ENCODE measurements around the gene SRPRB.
"Not testable (repeated sequence)": the region's sequence is repeated elsewhere in the genome, so short reads cannot be mapped to it uniquely, and the experiment has no call there.

Gene SRPRB

DNA sequence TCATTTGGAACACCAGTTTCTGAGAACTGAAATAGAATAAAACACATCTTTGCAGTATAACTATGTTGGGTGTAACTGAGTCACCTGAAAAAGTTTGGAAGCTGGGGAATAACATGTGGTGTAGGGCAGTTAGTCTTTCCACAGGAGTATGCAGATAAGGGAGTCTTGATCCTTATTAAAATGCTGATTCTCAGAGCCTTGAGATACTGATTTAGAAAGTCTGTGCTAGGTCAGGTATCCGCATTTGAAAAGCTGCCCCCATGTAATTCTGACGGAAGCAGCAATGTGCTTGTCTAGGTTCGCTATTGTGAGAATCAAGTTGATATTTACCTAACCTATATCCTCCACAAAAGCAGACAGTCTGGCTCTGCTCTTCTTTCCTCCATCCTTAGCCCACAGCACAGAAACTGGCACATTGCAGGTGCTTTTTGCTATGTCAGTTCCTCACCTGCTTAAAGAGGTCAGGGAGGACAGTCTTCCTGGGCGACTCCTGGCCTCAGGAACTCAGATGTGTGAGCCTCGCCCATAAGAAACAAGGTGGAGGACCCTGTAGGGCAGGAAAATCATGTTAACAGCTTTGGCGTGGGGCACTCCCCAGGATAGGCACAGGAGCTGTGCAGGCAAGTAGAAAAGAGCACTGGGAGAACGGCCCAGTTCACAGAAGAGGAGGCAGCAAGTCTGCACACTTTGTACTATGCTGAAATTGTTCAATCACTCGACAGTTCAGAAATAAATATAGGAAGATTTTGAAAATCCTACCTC lies 27.6 kb upstream of the SRPRB start:
- no peak for DNase-seq (ENCODE audit: low read depth)

DNA sequence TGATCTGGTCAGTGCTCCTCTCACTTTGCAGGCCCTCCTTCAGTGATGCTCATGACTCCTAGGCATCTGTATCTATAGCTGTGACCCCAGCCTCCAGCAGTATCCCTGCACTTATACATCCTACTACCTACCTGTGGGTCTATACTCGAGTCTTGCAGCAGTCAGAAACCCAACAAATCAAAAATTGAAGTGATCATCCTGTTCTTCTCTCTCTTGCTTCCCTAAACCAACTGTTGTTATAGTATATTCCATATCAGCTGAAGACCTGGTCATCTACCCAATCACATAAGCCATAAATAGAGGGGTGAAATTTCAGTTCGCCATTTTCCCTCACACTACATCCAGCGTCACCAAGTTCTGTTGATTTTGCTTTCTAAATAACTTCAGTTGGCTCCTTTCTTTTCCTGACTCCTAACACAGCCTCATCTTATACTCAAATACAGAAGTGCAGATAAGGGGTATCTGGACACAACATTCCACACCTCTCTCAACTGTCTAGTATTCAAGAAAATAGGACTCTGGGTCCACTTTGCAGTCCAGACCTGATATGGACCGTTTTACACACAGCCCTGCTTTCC lies 25.9 kb upstream of the SRPRB start:
- DNase-seq (ENCODE audit: low read depth): no peak

DNA sequence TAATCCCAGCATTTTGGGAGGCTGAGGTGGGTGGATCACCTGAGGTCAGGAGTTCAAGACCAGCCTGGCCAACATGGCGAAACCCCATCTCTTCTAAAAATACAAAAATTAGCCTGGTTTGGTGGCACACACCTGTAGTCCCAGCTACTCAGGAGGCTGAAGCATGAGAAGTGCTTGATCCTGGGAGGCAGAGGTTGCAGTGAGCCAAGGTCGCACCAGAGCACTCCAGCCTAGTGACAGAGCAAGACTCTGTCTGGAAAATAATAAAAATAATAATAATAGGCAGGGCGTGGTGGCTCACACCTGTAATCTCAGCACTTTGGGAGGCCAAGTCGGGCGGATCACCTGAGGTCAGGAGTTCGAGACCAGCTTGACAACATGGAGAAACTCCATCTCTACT lies 24.9 kb upstream of the SRPRB start:
- not testable (repeated sequence) for DNase-seq (ENCODE audit: low read depth)

- DNase-seq (ENCODE audit: low read depth): no peak
These were observed 24.0 kb upstream of the SRPRB start for GRCh38 chr3:133781570-133781969.

GRCh38 chr3:133782454-133782853 lies 23.2 kb upstream of the SRPRB start:
- no peak for DNase-seq (ENCODE audit: low read depth)

- DNase-seq (ENCODE audit: low read depth): no peak
These were observed 21.9 kb upstream of the SRPRB start for GRCh38 chr3:133783762-133784161.

- DNase-seq (ENCODE audit: low read depth): no peak
These were observed 17.6 kb upstream of the SRPRB start for GRCh38 chr3:133788024-133788423.

DNA sequence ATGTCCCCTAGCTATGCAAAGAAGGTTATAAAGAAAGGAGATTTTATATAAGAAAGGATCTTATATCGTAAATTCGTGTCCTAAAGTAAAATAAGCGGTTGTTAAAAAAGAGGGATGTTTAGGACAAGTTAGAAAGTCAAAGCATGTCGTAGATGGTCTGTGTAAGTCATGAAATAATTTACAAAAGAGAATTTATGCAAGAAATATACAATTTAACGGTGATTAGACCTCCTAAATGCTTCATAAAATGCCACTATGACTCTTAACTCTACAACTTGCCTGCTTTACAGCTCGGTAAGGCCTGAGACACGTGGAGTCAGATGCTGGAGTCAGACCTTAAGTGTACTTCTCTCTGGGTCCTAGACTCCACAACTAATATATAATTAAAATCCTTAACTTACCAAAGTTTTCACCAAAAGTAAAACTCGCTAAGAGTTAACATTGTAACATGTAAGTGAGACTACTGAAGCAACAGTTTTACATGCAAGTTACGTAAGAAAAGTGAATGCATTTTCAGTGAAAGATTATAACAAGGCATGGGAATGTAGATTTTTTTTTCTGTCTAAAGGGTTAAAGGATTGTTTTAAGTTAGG lies 13.3 kb upstream of the SRPRB start:
- no peak for DNase-seq (ENCODE audit: low read depth)

- DNase-seq (ENCODE audit: low read depth): no peak
These were observed 8.1 kb upstream of the SRPRB start for GRCh38 chr3:133797396-133798105.

GRCh38 chr3:133799794-133800585 lies 5.6 kb upstream of the SRPRB start:
- no peak for DNase-seq (ENCODE audit: low read depth)

GRCh38 chr3:133803469-133803868 lies 2.1 kb upstream of the SRPRB start:
- no peak for DNase-seq (ENCODE audit: low read depth)

GRCh38 chr3:133804896-133805295 lies 719 bp upstream of the SRPRB start:
- no peak for DNase-seq (ENCODE audit: low read depth)

GRCh38 chr3:133805384-133805701 lies 272 bp upstream of the SRPRB start:
- no peak for DNase-seq (ENCODE audit: low read depth)

- DNase-seq (ENCODE audit: low read depth): no peak
These were observed 7.3 kb downstream of the SRPRB start for GRCh38 chr3:133812872-133813271.

GRCh38 chr3:133815386-133815785 lies 9.8 kb downstream of the SRPRB start:
- no peak for DNase-seq (ENCODE audit: low read depth)

GRCh38 chr3:133820129-133820528 lies 14.5 kb downstream of the SRPRB start:
- DNase-seq (ENCODE audit: low read depth): no peak

DNA sequence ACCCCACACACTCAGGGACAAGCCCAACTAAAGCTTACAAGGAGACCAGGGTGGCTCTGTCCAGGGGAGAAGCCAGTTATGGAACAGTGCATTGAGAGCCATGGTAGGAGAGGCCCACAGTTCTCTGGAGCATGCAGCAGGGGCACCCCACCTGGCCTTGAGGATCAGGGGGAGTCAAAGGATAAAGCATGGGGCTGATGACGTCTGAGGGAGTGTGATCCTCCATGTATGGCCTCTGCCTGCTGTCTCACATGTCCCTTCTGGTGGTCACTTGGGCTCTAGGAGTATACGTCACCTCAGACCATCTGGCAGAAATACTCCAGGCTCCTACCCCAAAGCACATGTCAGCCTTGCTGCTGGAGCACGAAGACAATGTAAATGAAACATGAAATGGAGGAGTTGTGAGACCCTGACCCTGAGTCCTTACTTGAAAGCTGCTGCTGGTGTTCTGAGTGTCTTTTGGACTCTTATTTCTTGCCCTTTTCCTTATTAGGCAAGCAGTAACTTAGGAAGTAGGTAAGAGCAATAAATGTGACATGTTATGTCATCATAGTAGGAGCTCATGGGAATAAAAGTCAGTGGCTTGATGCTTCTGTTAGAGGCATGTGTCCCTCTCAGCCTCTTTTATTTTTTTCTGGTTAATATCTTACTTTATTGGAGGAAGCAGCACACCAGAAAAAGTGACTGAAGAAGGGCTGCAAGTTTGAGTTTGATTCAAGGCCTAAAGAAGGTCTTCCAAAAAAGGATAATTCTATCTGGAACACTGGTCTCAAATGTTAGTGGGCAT lies 15.5 kb downstream of the SRPRB start:
- no peak for DNase-seq (ENCODE audit: low read depth)

DNA sequence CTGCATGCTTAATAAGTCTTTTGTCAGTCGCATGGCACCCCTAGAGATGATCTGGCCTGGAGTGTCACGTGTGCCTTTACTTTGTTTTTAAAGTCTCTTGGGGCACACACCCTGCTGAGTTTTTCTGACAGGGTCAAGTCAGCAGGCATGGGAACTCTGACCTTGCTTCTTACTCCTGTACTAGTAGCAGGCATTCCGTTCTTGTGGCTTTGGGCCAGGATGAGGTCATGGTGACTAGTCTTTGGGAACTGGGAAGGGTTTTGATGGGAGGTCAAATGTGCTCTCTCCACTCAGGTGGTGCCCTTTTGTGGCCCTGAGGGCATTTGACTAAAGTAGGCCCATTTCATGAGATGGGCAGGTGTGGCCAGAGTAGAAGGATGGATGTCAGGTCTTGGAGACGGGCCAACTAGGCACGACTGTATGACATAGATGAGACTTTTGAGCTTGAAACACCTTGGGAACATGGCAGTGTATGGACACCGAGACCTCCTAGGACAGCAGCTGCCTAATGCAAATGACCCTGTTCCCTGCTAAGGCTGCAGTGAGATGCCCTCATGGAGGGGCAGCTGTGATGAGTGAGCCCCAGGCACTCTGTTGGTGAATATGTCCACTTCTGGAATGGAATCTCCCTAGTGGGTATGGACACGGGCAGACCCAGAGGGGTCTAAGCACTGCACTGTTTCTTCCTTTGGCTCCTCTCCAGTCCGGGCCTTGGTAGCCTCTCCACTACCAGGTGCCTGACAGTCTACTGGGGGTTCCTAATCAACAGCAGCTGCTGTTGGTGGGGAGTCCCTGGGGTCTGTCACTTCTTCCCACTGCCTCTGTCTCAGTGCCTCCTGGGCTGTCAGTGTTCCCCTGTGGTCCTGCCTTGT lies 16.4 kb downstream of the SRPRB start:
- DNase-seq (ENCODE audit: low read depth): no peak

- no peak for DNase-seq (ENCODE audit: low read depth)
These were observed 19.4 kb downstream of the SRPRB start for GRCh38 chr3:133824961-133825485.

Measured in activated T-cell treated with anti-CD3 and anti-CD28 coated beads for 24 hours (primary cell).